SK-N-SH (cell line): ENCODE data around the gene OR51S1.

ENCODE experiments used
- EP300 ChIP-seq, 2 experiments: IDR thresholded peaks; 2 replicates each; pipeline versions ENCODE4 v1.4.0 to v1.6.1; 2012; ENCODE audit warnings: borderline replicate concordance in 1 of 2, low read depth in 1 of 2, low read length in 1 of 2
- GABPA ChIP-seq: IDR thresholded peaks from 2 replicates; pipeline ENCODE4 v1.4.0; 2012; ENCODE audit warnings: low read depth, mild to moderate bottlenecking
- MXI1 ChIP-seq: IDR thresholded peaks from 2 replicates; pipeline ENCODE4 v1.6.1; 2012; ENCODE audit warnings: mild to moderate bottlenecking, low read depth, low read length, improper control_type of control experiment
- RAD21 ChIP-seq: IDR thresholded peaks from 2 replicates; pipeline ENCODE4 v1.6.1; 2012; ENCODE audit warnings: mild to moderate bottlenecking, low read length
- RCOR1 ChIP-seq: fragments of 150-350 bp; IDR thresholded peaks from 2 replicates; pipeline ENCODE4 v1.6.1; 2017; ENCODE audit warnings: antibody characterized with exemption, low read length
- SIN3A ChIP-seq: IDR thresholded peaks from 2 replicates; pipeline ENCODE4 v1.6.1; 2012; ENCODE audit warnings: low read depth, mild to moderate bottlenecking, low read length, moderate library complexity, borderline replicate concordance
- TCF12 ChIP-seq: IDR thresholded peaks from 2 replicates; pipeline ENCODE4 v1.4.0; 2012
- YY1 ChIP-seq: IDR thresholded peaks from 2 replicates; pipeline ENCODE4 v1.4.0; 2012; ENCODE audit warnings: low read depth, mild to moderate bottlenecking
- TF ChIP-seq, protein P1 (sequence below): fragments of 200-600 bp; sonication (generic); IDR thresholded peaks from 2 replicates; pipeline ENCODE4 v1.6.1; 2017; ENCODE audit warnings: antibody characterized with exemption, mild to moderate bottlenecking, moderate library complexity
- TF ChIP-seq, protein P2 (sequence below): IDR thresholded peaks from 2 replicates; pipeline ENCODE4 v1.4.0; 2012; ENCODE audit warnings: low read depth, borderline replicate concordance

DNA sequence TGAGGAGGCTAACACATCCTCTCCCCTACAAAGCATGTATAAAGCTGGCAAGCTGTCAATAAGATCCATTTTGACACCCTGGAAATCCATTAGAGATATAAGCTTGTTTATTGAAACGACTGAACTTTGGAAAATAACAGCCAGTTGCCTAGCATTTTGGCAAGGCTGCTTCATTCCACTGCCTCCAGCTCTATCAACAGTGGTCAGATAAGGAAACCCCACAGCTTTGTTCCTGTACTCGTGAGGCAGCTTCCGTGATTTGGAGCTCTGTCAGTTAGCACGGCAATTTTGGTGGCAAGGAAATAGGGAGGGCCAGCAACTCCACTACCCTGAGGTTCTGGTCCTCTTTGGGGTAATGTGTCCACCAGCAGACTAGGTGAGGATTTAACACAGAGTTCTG is 2.0 kb upstream of the OR51S1 start:
- TF ChIP-seq, protein P1, sequence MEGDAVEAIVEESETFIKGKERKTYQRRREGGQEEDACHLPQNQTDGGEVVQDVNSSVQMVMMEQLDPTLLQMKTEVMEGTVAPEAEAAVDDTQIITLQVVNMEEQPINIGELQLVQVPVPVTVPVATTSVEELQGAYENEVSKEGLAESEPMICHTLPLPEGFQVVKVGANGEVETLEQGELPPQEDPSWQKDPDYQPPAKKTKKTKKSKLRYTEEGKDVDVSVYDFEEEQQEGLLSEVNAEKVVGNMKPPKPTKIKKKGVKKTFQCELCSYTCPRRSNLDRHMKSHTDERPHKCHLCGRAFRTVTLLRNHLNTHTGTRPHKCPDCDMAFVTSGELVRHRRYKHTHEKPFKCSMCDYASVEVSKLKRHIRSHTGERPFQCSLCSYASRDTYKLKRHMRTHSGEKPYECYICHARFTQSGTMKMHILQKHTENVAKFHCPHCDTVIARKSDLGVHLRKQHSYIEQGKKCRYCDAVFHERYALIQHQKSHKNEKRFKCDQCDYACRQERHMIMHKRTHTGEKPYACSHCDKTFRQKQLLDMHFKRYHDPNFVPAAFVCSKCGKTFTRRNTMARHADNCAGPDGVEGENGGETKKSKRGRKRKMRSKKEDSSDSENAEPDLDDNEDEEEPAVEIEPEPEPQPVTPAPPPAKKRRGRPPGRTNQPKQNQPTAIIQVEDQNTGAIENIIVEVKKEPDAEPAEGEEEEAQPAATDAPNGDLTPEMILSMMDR: no peak
- no peak for TF ChIP-seq RAD21
- TF ChIP-seq SIN3A: no peak
- no peak for TF ChIP-seq MXI1
- TF ChIP-seq RCOR1: no peak
- TF ChIP-seq EP300 (IDR thresholded peaks at IDR 0.05; ENCODE audit: borderline replicate concordance in 1 of 2, low read depth in 1 of 2, low read length in 1 of 2): no peak
- no peak for TF ChIP-seq TCF12
- TF ChIP-seq, protein P2, sequence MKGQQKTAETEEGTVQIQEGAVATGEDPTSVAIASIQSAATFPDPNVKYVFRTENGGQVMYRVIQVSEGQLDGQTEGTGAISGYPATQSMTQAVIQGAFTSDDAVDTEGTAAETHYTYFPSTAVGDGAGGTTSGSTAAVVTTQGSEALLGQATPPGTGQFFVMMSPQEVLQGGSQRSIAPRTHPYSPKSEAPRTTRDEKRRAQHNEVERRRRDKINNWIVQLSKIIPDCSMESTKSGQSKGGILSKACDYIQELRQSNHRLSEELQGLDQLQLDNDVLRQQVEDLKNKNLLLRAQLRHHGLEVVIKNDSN: no peak
- no peak for TF ChIP-seq GABPA
- TF ChIP-seq YY1: no peak
